H1 (cell line): ENCODE measurements around the gene DOK7. TPM values are rescaled to one million over a fixed set of nuclear protein-coding genes. Genes with fewer than 3 reads are reported as not detected.

Experiments
- CTCF ChIA-PET: fragments of 300-600 bp; sonication (Branson Sonifier 250); formaldehyde crosslinking; loops from one replicate; lab custom pipeline; 2021; ENCODE audit not compliant: partially characterized antibody; lab: Charles Lee
- POLR2A ChIA-PET: fragments of 300-600 bp; sonication (Branson Sonifier 250); formaldehyde crosslinking; loops from one replicate; lab custom pipeline; 2021; ENCODE audit warnings: inconsistent platforms; ENCODE audit not compliant: partially characterized antibody; lab: Charles Lee
- DNase-seq, 2 experiments: peaks; one replicate each; pipeline versions ENCODE4 v3.0.0 to v3.0.0-alpha.2; 2010 to 2022; ENCODE audit warnings: low spot score in 2 of 2, low read depth in 1 of 2, mixed read lengths in 1 of 2
- FAIRE-seq: peaks from 2 replicates; lab custom pipeline; 2011; peaks lifted over from hg19 to GRCh38; lab: Jason Lieb, UNC
- H2AFZ ChIP-seq: 2 replicates; pipeline ENCODE4 v1.8.1; 2012; ENCODE audit warnings: low read length, inconsistent platforms
- H2AK5ac ChIP-seq: 2 replicates; pipeline ENCODE4 v1.6.1; 2013; ENCODE audit warnings: low read depth, low read length
- H2BK120ac ChIP-seq: replicated peaks from 2 replicates; pipeline ENCODE3; 2013; ENCODE audit warnings: low read depth, low read length, inconsistent platforms
- H2BK12ac ChIP-seq: 2 replicates; pipeline ENCODE4 v1.6.1; 2013; ENCODE audit warnings: low read depth, low read length
- H2BK15ac ChIP-seq: 2 replicates; pipeline ENCODE4 v1.6.1; 2013; ENCODE audit warnings: low read length
- H2BK20ac ChIP-seq: 2 replicates; pipeline ENCODE4 v1.6.1; 2013; ENCODE audit warnings: low read length
- H2BK5ac ChIP-seq: 2 replicates; pipeline ENCODE4 v1.6.1; 2013; ENCODE audit warnings: low read depth, low read length
- H3K14ac ChIP-seq: 2 replicates; pipeline ENCODE4 v1.6.1; 2013; ENCODE audit warnings: inconsistent platforms; ENCODE audit not compliant: insufficient read length
- H3K18ac ChIP-seq: 2 replicates; pipeline ENCODE4 v1.6.1; 2013; ENCODE audit warnings: low read length; ENCODE audit errors: extremely low read depth
- H3K23ac ChIP-seq: 2 replicates; pipeline ENCODE4 v1.6.1; 2013; ENCODE audit warnings: inconsistent platforms; ENCODE audit not compliant: insufficient read length
- H3K23me2 ChIP-seq: 2 replicates; pipeline ENCODE4 v1.6.1; 2013; ENCODE audit warnings: low read depth, low read length
- H3K27ac ChIP-seq: 2 replicates; pipeline ENCODE4 v1.6.1; 2011; ENCODE audit warnings: low read depth, low read length, inconsistent platforms
- H3K27me3 ChIP-seq, 4 experiments: replicated peaks in 1 of 4; 1 replicate in 1 of 4; 2 replicates in 3 of 4; pipeline versions ENCODE4 v1.6.1 to v1.8.1; 2011 to 2013; ENCODE audit warnings: low read length in 3 of 4, mild to moderate bottlenecking in 3 of 4, inconsistent platforms in 2 of 4, mixed read lengths in 2 of 4, moderate library complexity in 1 of 4; ENCODE audit not compliant: control insufficient read depth in 3 of 4, insufficient read depth in 3 of 4; ENCODE audit errors: extremely low read depth in 1 of 4
- H3K36me3 ChIP-seq, 4 experiments: 2 replicates each; pipeline versions ENCODE4 v1.6.1 to v1.8.1; 2011 to 2013; ENCODE audit warnings: mild to moderate bottlenecking in 4 of 4, low read length in 3 of 4, moderate library complexity in 2 of 4, control low read depth in 1 of 4, inconsistent platforms in 1 of 4; ENCODE audit not compliant: insufficient read depth in 4 of 4, control insufficient read depth in 2 of 4
- H3K4ac ChIP-seq: replicated peaks from 2 replicates; pipeline ENCODE3; 2013; ENCODE audit warnings: low read length, low read depth, mixed read lengths, inconsistent platforms; ENCODE audit not compliant: insufficient read length
- H3K4me1 ChIP-seq, 4 experiments: replicated peaks in 1 of 4; 1 replicate in 1 of 4; 2 replicates in 3 of 4; pipeline versions ENCODE4 v1.6.1 to v1.8.1; 2011 to 2013; ENCODE audit warnings: low read length in 3 of 4, inconsistent platforms in 2 of 4, mixed read lengths in 1 of 4; ENCODE audit not compliant: insufficient read depth in 4 of 4, control insufficient read depth in 3 of 4
- H3K4me2 ChIP-seq, 2 experiments: 2 replicates each; pipeline versions ENCODE4 v1.6.1 to v1.8.1; 2011 to 2013; ENCODE audit warnings: low read depth in 2 of 2, low read length in 2 of 2, control low read depth in 1 of 2, inconsistent platforms in 1 of 2, mild to moderate bottlenecking in 1 of 2; ENCODE audit not compliant: insufficient read depth in 1 of 2
- H3K4me3 ChIP-seq, 4 experiments: fragments of 200-600, 300-600 bp in 1 of 4; sonication (generic), shearing (Covaris generic), sonication (Bioruptor Twin) in 1 of 4; 2 replicates each; pipeline versions ENCODE4 v1.5.1 to v1.8.1; 2011 to 2016; ENCODE audit warnings: low read length in 4 of 4, low read depth in 3 of 4, control low read depth in 2 of 4, inconsistent platforms in 2 of 4, mild to moderate bottlenecking in 2 of 4, mixed read lengths in 1 of 4, moderate library complexity in 1 of 4; ENCODE audit not compliant: insufficient read depth in 2 of 4; ENCODE audit errors: extremely low read depth in 1 of 4
- H3K56ac ChIP-seq: replicated peaks from 2 replicates; pipeline ENCODE3; 2013; ENCODE audit warnings: low read depth, mild to moderate bottlenecking, mixed read lengths, low read length, inconsistent platforms; ENCODE audit not compliant: insufficient read length
- H3K79me1 ChIP-seq: 2 replicates; pipeline ENCODE4 v1.6.1; 2013; ENCODE audit warnings: low read depth, low read length, control low read depth
- H3K79me2 ChIP-seq, 2 experiments: 2 replicates each; pipeline versions ENCODE4 v1.6.1 to v1.8.1; 2012 to 2013; ENCODE audit warnings: low read length in 2 of 2, mild to moderate bottlenecking in 2 of 2, inconsistent platforms in 1 of 2; ENCODE audit not compliant: insufficient read depth in 2 of 2, control insufficient read depth in 1 of 2
- H3K9ac ChIP-seq, 4 experiments: replicated peaks in 1 of 4; 1 replicate in 1 of 4; 2 replicates in 3 of 4; pipeline versions ENCODE4 v1.6.1 to v1.8.1; 2011 to 2013; ENCODE audit warnings: low read depth in 3 of 4, low read length in 3 of 4, control low read depth in 2 of 4, mild to moderate bottlenecking in 2 of 4, moderate library complexity in 2 of 4, inconsistent platforms in 1 of 4; ENCODE audit errors: extremely low read depth in 1 of 4
- H3K9me3 ChIP-seq, 2 experiments: 2 replicates each; pipeline versions ENCODE4 v1.6.1 to v1.8.1; 2012 to 2013; ENCODE audit warnings: mild to moderate bottlenecking in 2 of 2, moderate library complexity in 2 of 2, control low read depth in 1 of 2, inconsistent platforms in 1 of 2, low read depth in 1 of 2, low read length in 1 of 2, mixed read lengths in 1 of 2; ENCODE audit not compliant: insufficient read depth in 2 of 2
- H4K20me1 ChIP-seq, 2 experiments: replicated peaks in 1 of 2; 2 replicates each; pipeline versions ENCODE3 to v1.8.1; 2011 to 2013; ENCODE audit warnings: inconsistent platforms in 2 of 2, low read length in 2 of 2, mild to moderate bottlenecking in 1 of 2; ENCODE audit not compliant: insufficient read depth in 2 of 2, control insufficient read depth in 1 of 2
- H4K5ac ChIP-seq: 2 replicates; pipeline ENCODE4 v1.6.1; 2013; ENCODE audit warnings: low read length, low read depth, mixed read lengths, inconsistent platforms; ENCODE audit not compliant: insufficient read length
- H4K8ac ChIP-seq: 2 replicates; pipeline ENCODE4 v1.8.0; 2013; ENCODE audit warnings: mild to moderate bottlenecking, moderate library complexity, low read length, inconsistent platforms; ENCODE audit not compliant: insufficient read depth; ENCODE audit errors: extremely low read depth
- H4K91ac ChIP-seq: replicated peaks from 2 replicates; pipeline ENCODE3; 2013; ENCODE audit warnings: low read length, mixed read lengths, inconsistent platforms; ENCODE audit not compliant: insufficient read length
- BACH1 ChIP-seq: IDR thresholded peaks from 2 replicates; pipeline ENCODE4 v1.6.1; 2012; ENCODE audit warnings: low read length, improper control_type of control experiment
- EZH2 ChIP-seq: fragments of 200-600 bp; sonication (generic); IDR thresholded peaks from 2 replicates; pipeline ENCODE4 v1.7.1; 2012; ENCODE audit warnings: low read depth, mild to moderate bottlenecking, moderate library complexity, low read length, inconsistent platforms; ENCODE audit not compliant: severe bottlenecking
- HDAC6 ChIP-seq: IDR thresholded peaks from one replicate; pipeline ENCODE4 v1.7.1; 2012; ENCODE audit warnings: low read depth, mild to moderate bottlenecking, inconsistent platforms, low read length, moderate library complexity
- KDM5A ChIP-seq: fragments of 200-600 bp; IDR thresholded peaks from 2 replicates; pipeline ENCODE4 v1.7.1; 2012; ENCODE audit warnings: mild to moderate bottlenecking, low read length, inconsistent platforms, mixed read lengths
- MAFK ChIP-seq: IDR thresholded peaks from 2 replicates; pipeline ENCODE4 v1.6.1; 2012; ENCODE audit warnings: low read depth, mild to moderate bottlenecking, improper control_type of control experiment, low read length
- NANOG ChIP-seq: IDR thresholded peaks from 2 replicates; pipeline ENCODE4 v1.6.1; 2011; ENCODE audit warnings: low read length, low read depth, mild to moderate bottlenecking, inconsistent platforms; ENCODE audit not compliant: insufficient read depth, poor library complexity, severe bottlenecking
- POLR2A ChIP-seq, 2 experiments: IDR thresholded peaks; 1 replicate in 1 of 2; 2 replicates in 1 of 2; pipeline ENCODE4 v1.6.1; 2011; ENCODE audit warnings: low read depth in 2 of 2, low read length in 2 of 2, mild to moderate bottlenecking in 2 of 2; ENCODE audit errors: control extremely low read depth in 1 of 2
- RFX5 ChIP-seq: IDR thresholded peaks from 2 replicates; pipeline ENCODE4 v1.6.1; 2011; ENCODE audit warnings: low read depth, low read length, improper control_type of control experiment, borderline replicate concordance
- SIRT6 ChIP-seq: IDR thresholded peaks from one replicate; pipeline ENCODE4 v1.7.1; 2012; ENCODE audit warnings: low read length, inconsistent platforms
- SP2 ChIP-seq: IDR thresholded peaks from 2 replicates; pipeline ENCODE4 v1.6.1; 2012; ENCODE audit warnings: mild to moderate bottlenecking, low read length, inconsistent platforms
- ZNF274 ChIP-seq: IDR thresholded peaks from 2 replicates; pipeline ENCODE4 v1.7.0; 2012; ENCODE audit warnings: low read length, borderline replicate concordance; ENCODE audit errors: extremely low read depth
- WGBS, 2 experiments: shearing (Covaris generic) in 1 of 2; methylation state at CpG; one replicate each; pipeline versions ENCODE4 v1.1.6 to v1.1.7; 2013 to 2015; ENCODE audit warnings: low lambda C conversion rate in 2 of 2, mixed read lengths in 2 of 2, inconsistent platforms in 1 of 2, low coverage in 1 of 2, missing lambda C conversion rate in 1 of 2; ENCODE audit not compliant: insufficient replicate concordance in 2 of 2, insufficient coverage in 1 of 2, insufficient read length in 1 of 2; ENCODE audit errors: extremely low coverage in 1 of 2, missing lambda C conversion rate in 1 of 2; 5-methylcytosine and 5-hydroxymethylcytosine counted together
- polyA plus RNA-seq, 7 experiments: library from polyadenylated mRNA; depleted of rRNA in 3 of 7; stranded (reverse) in 5 of 7; unstranded in 2 of 7; fragments of >200 nt in 5 of 7; fragments of 200-250 nt in 2 of 7; gene quantifications; 1 replicate in 5 of 7; 2 replicates in 1 of 7; 4 replicates in 1 of 7; pipeline versions ENCODE4 v1.2.1 to v1.2.3, GENCODE V29; 2011 to 2013; ENCODE audit warnings: missing spikeins in 2 of 7, mixed read lengths in 2 of 7
- total RNA-seq: library from RNA; stranded (reverse); fragmentation: NEBNext Ultra II Directional; extraction: Animal tissue kit (Norgen Biotek cat#: 25700); gene quantifications from 2 replicates; pipeline ENCODE4 v1.2.1, GENCODE V29; 2021
- TF ChIP-seq, protein P1 (sequence below), 3 experiments: IDR thresholded peaks; 1 replicate in 2 of 3; 2 replicates in 1 of 3; pipeline versions ENCODE4 v1.5.1 to v1.6.1; 2011; ENCODE audit warnings: low read length in 3 of 3, mild to moderate bottlenecking in 3 of 3, inconsistent platforms in 2 of 3, low read depth in 1 of 3, moderate library complexity in 1 of 3; ENCODE audit not compliant: insufficient read depth in 1 of 3; ENCODE audit errors: control extremely low read depth in 1 of 3

DOK7 gene
- total and polyA plus RNA-seq, 2 of the 8 experiments (the other 6 are each of a cell fraction or from before 2014, with no cell fraction given) = 0.32 TPM; not detected in 1

DNA sequence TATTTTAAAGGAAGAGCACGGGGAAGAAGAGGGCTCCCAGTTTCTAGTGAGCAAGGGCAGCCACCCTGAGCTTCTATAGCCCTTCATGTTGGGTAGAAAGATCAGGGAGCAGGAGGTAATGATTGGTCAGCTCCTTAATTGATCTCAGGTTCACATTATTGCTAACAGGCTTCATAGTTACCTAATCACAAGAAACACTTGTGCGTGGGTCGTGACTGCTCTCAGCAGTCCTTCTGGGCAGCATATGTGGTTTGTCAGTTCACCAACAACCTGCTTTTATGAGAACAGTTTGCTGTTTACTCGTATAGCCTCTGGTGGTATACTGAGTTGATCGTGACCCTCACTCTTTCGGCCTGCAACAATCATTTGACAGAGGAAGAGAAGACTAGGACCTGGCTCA lies 4.7 kb upstream of the DOK7 start:
- H3K36me3 ChIP-seq = no peaks in the 10 kb centered on the region
- TF ChIP-seq ZNF274 (no peak), POLR2A (IDR thresholded peaks at IDR 0.05; ENCODE audit: control extremely low read depth in 1 of 2, low read depth in 2 of 2, low read length in 2 of 2) (no peak), EZH2 (no peak), KDM5A (no peak), MAFK (no peak), RFX5 (no peak), SP2 (no peak), NANOG (no peak), BACH1 (no peak), HDAC6 (no peak), SIRT6 (no peak)
- TF ChIP-seq, protein P1, sequence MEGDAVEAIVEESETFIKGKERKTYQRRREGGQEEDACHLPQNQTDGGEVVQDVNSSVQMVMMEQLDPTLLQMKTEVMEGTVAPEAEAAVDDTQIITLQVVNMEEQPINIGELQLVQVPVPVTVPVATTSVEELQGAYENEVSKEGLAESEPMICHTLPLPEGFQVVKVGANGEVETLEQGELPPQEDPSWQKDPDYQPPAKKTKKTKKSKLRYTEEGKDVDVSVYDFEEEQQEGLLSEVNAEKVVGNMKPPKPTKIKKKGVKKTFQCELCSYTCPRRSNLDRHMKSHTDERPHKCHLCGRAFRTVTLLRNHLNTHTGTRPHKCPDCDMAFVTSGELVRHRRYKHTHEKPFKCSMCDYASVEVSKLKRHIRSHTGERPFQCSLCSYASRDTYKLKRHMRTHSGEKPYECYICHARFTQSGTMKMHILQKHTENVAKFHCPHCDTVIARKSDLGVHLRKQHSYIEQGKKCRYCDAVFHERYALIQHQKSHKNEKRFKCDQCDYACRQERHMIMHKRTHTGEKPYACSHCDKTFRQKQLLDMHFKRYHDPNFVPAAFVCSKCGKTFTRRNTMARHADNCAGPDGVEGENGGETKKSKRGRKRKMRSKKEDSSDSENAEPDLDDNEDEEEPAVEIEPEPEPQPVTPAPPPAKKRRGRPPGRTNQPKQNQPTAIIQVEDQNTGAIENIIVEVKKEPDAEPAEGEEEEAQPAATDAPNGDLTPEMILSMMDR (IDR thresholded peaks at IDR 0.05; ENCODE audit: control extremely low read depth in 1 of 3, insufficient read depth in 1 of 3, low read depth in 1 of 3, low read length in 3 of 3) = no peak

More for the DNA sequence above, 4.7 kb upstream of the DOK7 start:
- no peak overlapping the region for H2AK5ac ChIP-seq
- H3K4me3 ChIP-seq = no peak overlapping the region
- H2BK12ac ChIP-seq = no peak overlapping the region
- H3K56ac ChIP-seq = no peak overlapping the region
- no peak overlapping the region for H3K4ac ChIP-seq
- no peak overlapping the region for H2BK20ac ChIP-seq
- H4K8ac ChIP-seq = no peak overlapping the region
- H3K23me2 ChIP-seq = no peaks in the 10 kb centered on the region; the same call in 1 of the 2 replicates
- H2BK5ac ChIP-seq = no peak overlapping the region
- WGBS, 2 experiments = 80% methylated on average over 6 of the region's 6 CpGs; no CpG with 5 or more reads in 1 of the 2 experiments
- ChIA-PET CTCF (interaction anchor here (0.9 to 1.5 kb wide), 3 partner anchors 11 to 23 kb away, joined by 3 to 5 read pairs (median 4); partner anchors contain the start of gene HGFAC), POLR2A (no interaction called here)
- no peak overlapping the region for H2AFZ ChIP-seq
- FAIRE-seq (no peak), DNase-seq (no peak)
- H3K27me3 ChIP-seq = peaks cover 6 to 39% (median 20%) of the 10 kb centered on the region in 4 experiments
- H4K20me1 ChIP-seq = peaks cover 0 to 2% of the 10 kb centered on the region in 2 experiments
- H3K27ac ChIP-seq = no peak overlapping the region
- no peaks in the 10 kb centered on the region for H3K9me3 ChIP-seq
- H4K91ac ChIP-seq = no peak overlapping the region
- no peak overlapping the region for H2BK15ac ChIP-seq
- H3K4me1 ChIP-seq = peaks cover 0 to 6% (median 0%) of the 10 kb centered on the region in 4 experiments; a peak in 1 of 7 replicates
- H4K5ac ChIP-seq = no peak overlapping the region
- H3K9ac ChIP-seq = no peak overlapping the region
- peak overlapping the region; percentile 77 for H3K14ac ChIP-seq
- H3K79me1 ChIP-seq = no peaks in the 10 kb centered on the region
- H3K79me2 ChIP-seq = no peaks in the 10 kb centered on the region
- H3K4me2 ChIP-seq = no peak overlapping the region
- no peak overlapping the region for H3K18ac ChIP-seq
- H2BK120ac ChIP-seq = no peak overlapping the region
- H3K23ac ChIP-seq = no peak overlapping the region
